ENCODE data around the gene COL18A1.

The COL18A1 gene

GRCh38 chr21:45431781-45432572, 27.0 kb downstream of the COL18A1 start:
- H3K4me3 ChIP-seq (ENCODE audit: low read length) = no peak overlapping the region
- peak; percentile 83 for DNase-seq (ENCODE audit: low read depth)
- TF ChIP-seq CTCF (conservative IDR thresholded peaks at IDR 0.05; ENCODE audit: low read depth, low read length) = no peak

GRCh38 chr21:45432575-45433255, 27.8 kb downstream of the COL18A1 start:
- TF ChIP-seq CTCF (conservative IDR thresholded peaks at IDR 0.05; ENCODE audit: low read depth, low read length) = no peak
- DNase-seq (ENCODE audit: low read depth) = no peak
- no peak overlapping the region for H3K4me3 ChIP-seq (ENCODE audit: low read length)

GRCh38 chr21:45433301-45433700, 28.3 kb downstream of the COL18A1 start:
- DNase-seq (ENCODE audit: low read depth) = no peak
- no peak overlapping the region for H3K4me3 ChIP-seq (ENCODE audit: low read length)
- TF ChIP-seq CTCF (conservative IDR thresholded peaks at IDR 0.05; ENCODE audit: low read depth, low read length) = no peak

GRCh38 chr21:45433911-45434644, 29.1 kb downstream of the COL18A1 start:
- no peak for TF ChIP-seq CTCF (conservative IDR thresholded peaks at IDR 0.05; ENCODE audit: low read depth, low read length)
- no peak for DNase-seq (ENCODE audit: low read depth)
- H3K4me3 ChIP-seq (ENCODE audit: low read length) = no peak overlapping the region

- no peak overlapping the region for H3K4me3 ChIP-seq (ENCODE audit: low read length)
- no peak for DNase-seq (ENCODE audit: low read depth)
- no peak for TF ChIP-seq CTCF (conservative IDR thresholded peaks at IDR 0.05; ENCODE audit: low read depth, low read length)
Observed at GRCh38 chr21:45434645-45435217, 29.8 kb downstream of the COL18A1 start.

- no peak for DNase-seq (ENCODE audit: low read depth)
- no peak for TF ChIP-seq CTCF (conservative IDR thresholded peaks at IDR 0.05; ENCODE audit: low read depth, low read length)
- H3K4me3 ChIP-seq (ENCODE audit: low read length) = no peak overlapping the region
Observed at GRCh38 chr21:45435405-45435981, 30.5 kb downstream of the COL18A1 start.

Measured in retinal pigment epithelial cell (primary cell).